Measurements from ENCODE around the gene UNC80.

The UNC80 gene

GRCh38 chr2:209808521-209808920, 36.9 kb downstream of the UNC80 start:
- no peak for DNase-seq

GRCh38 chr2:209809256-209809655, 37.6 kb downstream of the UNC80 start:
- DNase-seq: no peak

- no peak for DNase-seq
Observed at GRCh38 chr2:209817844-209818271, 46.2 kb downstream of the UNC80 start.

- DNase-seq: no peak
Observed at GRCh38 chr2:209818939-209819338, 47.3 kb downstream of the UNC80 start.

- peak in 2 of 4 experiments; percentile 27 to 34 for DNase-seq
Observed at GRCh38 chr2:209821806-209822205, 50.2 kb downstream of the UNC80 start.

GRCh38 chr2:209823484-209823883, 51.9 kb downstream of the UNC80 start:
- no peak for DNase-seq

- DNase-seq: no peak
Observed at GRCh38 chr2:209824391-209824790, 52.8 kb downstream of the UNC80 start.

GRCh38 chr2:209830722-209831465, 59.3 kb downstream of the UNC80 start:
- DNase-seq: no peak

GRCh38 chr2:209834767-209835166, 63.1 kb downstream of the UNC80 start:
- DNase-seq: no peak

GRCh38 chr2:209840434-209840833, 68.8 kb downstream of the UNC80 start:
- no peak for DNase-seq

GRCh38 chr2:209845666-209846065, 74.0 kb downstream of the UNC80 start:
- peak in 2 of 4 experiments; percentile 2 to 31 for DNase-seq

GRCh38 chr2:209864716-209865295, 93.2 kb downstream of the UNC80 start:
- DNase-seq: no peak

GRCh38 chr2:209868271-209868994, 96.8 kb downstream of the UNC80 start:
- DNase-seq: no peak

GRCh38 chr2:209870067-209870466, 98.4 kb downstream of the UNC80 start:
- no peak for DNase-seq

- DNase-seq: no peak
Observed at GRCh38 chr2:209872675-209873074, 101.0 kb downstream of the UNC80 start.

GRCh38 chr2:209875270-209875669, 103.6 kb downstream of the UNC80 start:
- no peak for DNase-seq

- no peak for DNase-seq
Observed at GRCh38 chr2:209876211-209876610, 104.6 kb downstream of the UNC80 start.

- no peak for DNase-seq
Observed at GRCh38 chr2:209878701-209879100, 107.1 kb downstream of the UNC80 start.

GRCh38 chr2:209900638-209901037, 129.0 kb downstream of the UNC80 start:
- DNase-seq: no peak

- DNase-seq: no peak
Observed at GRCh38 chr2:209901172-209901571, 129.5 kb downstream of the UNC80 start.

GRCh38 chr2:209905691-209906090, 134.1 kb downstream of the UNC80 start:
- DNase-seq: no peak

- no peak for DNase-seq
Observed at GRCh38 chr2:209907746-209908145, 136.1 kb downstream of the UNC80 start.

- no peak for DNase-seq
Observed at GRCh38 chr2:209908511-209908910, 136.9 kb downstream of the UNC80 start.

GRCh38 chr2:209911486-209911885, 139.9 kb downstream of the UNC80 start:
- no peak for DNase-seq

All from suppressor macrophage (primary cell).